Calu3 (cell line): ENCODE measurements around the gene TRIM38. TPM values are rescaled to one million over a fixed set of nuclear protein-coding genes. Genes with fewer than 3 reads are reported as not detected.

Experiments
- BruUV-seq: library from RNA; stranded (reverse); fragments of 400-500 nt; replicated peaks from 2 replicates; lab custom pipeline; 2021; lab: Mats Ljungman, UMichigan
- CTCF ChIA-PET: fragments of 300-600 bp; sonication (Branson Sonifier 250); formaldehyde crosslinking; loops from one replicate; lab custom pipeline; 2022; ENCODE audit warnings: antibody characterized with exemption; lab: Charles Lee
- DNase-seq: peaks from one replicate; pipeline ENCODE4 v3.0.0; 2022
- H3K27ac Mint-ChIP-seq: one replicate; pipeline ENCODE4 v1.8.0; 2022; ENCODE audit warnings: mixed read lengths; ENCODE audit not compliant: unreplicated experiment
- H3K27me3 Mint-ChIP-seq: one replicate; pipeline ENCODE4 v1.8.0; 2022; ENCODE audit warnings: mixed read lengths; ENCODE audit not compliant: unreplicated experiment
- H3K36me3 Mint-ChIP-seq: one replicate; pipeline ENCODE4 v1.8.0; 2022; ENCODE audit warnings: mild to moderate bottlenecking, moderate library complexity, mixed read lengths; ENCODE audit not compliant: insufficient read depth, unreplicated experiment
- H3K4me1 Mint-ChIP-seq: one replicate; pipeline ENCODE4 v1.8.0; 2022; ENCODE audit warnings: mild to moderate bottlenecking, low read depth, mixed read lengths; ENCODE audit not compliant: unreplicated experiment
- H3K4me3 Mint-ChIP-seq: one replicate; pipeline ENCODE4 v1.8.0; 2022; ENCODE audit warnings: mild to moderate bottlenecking, low read depth, moderate library complexity, mixed read lengths; ENCODE audit not compliant: unreplicated experiment
- H3K9me3 Mint-ChIP-seq: one replicate; pipeline ENCODE4 v1.8.0; 2022; ENCODE audit warnings: low read depth, mixed read lengths; ENCODE audit not compliant: unreplicated experiment
- intact Hi-C: fragments of 100-400 bp; cut with micrococcal nuclease; formaldehyde crosslinking; loops from one replicate; pipeline ENCODE4 v1.10.0; 2022; ENCODE audit not compliant: unreplicated experiment
- total RNA-seq: library from RNA; stranded (reverse); gene quantifications from 2 replicates; pipeline ENCODE4 v1.2.3, GENCODE V29; 2022
- TF ChIP-seq, protein P1 (sequence below): fragments of 200-600 bp; IDR thresholded peaks from one replicate; pipeline ENCODE4 v1.8.0; 2022; ENCODE audit warnings: antibody characterized with exemption; ENCODE audit not compliant: unreplicated experiment

The TRIM38 gene
- total RNA-seq, 1 experiment from 2014 or later = 20.6 TPM

DNA sequence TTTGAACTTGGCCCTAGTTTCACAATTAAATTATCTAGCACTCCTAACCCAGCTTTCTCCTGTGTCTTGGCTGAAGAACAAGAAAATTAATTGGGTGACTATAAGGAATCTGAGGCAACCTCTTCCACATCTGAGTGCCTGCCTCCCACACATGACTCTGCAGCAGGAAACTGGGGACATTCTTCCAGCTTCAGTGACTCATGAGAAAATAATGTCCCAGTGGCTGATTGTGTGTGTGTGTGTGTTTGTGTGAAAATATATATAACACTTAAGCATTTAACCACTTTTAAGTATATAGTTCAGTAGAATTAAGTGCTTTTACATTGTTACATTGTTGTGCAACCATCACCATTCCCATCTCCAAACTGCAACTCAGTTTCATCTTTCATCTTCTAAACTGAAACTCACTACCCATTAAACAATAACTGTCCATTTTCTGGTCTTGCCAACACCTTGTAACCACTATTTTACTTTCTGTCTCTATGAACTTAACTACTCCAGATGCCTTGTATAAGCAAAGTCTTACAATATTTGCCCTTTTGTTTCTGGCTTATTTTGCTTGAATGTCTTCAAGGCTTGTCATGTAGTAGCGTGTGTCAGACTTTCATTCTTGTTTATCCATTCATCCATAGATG is 8.7 kb downstream of the TRIM38 start:
- Mint-ChIP-seq H3K4me1 (peaks cover 46% of the 10 kb centered on the region), H3K9me3 (no peaks in the 10 kb centered on the region), H3K27ac (peak overlapping the region; percentile 51), H3K36me3 (peaks cover 75% of the 10 kb centered on the region), H3K4me3 (peak overlapping the region; percentile 38), H3K27me3 (no peaks in the 10 kb centered on the region)
- intact Hi-C loops = no loop called here
- TF ChIP-seq, protein P1, sequence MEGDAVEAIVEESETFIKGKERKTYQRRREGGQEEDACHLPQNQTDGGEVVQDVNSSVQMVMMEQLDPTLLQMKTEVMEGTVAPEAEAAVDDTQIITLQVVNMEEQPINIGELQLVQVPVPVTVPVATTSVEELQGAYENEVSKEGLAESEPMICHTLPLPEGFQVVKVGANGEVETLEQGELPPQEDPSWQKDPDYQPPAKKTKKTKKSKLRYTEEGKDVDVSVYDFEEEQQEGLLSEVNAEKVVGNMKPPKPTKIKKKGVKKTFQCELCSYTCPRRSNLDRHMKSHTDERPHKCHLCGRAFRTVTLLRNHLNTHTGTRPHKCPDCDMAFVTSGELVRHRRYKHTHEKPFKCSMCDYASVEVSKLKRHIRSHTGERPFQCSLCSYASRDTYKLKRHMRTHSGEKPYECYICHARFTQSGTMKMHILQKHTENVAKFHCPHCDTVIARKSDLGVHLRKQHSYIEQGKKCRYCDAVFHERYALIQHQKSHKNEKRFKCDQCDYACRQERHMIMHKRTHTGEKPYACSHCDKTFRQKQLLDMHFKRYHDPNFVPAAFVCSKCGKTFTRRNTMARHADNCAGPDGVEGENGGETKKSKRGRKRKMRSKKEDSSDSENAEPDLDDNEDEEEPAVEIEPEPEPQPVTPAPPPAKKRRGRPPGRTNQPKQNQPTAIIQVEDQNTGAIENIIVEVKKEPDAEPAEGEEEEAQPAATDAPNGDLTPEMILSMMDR = no peak
- BruUV-seq = no TSS peak
- DNase-seq = peak; percentile 58
- CTCF ChIA-PET = interaction anchor here (0.6 to 0.9 kb wide), 2 partner anchors 216 to 1283 kb away, joined by 3 read pairs; no protein-coding TSS in a partner anchor

DNA sequence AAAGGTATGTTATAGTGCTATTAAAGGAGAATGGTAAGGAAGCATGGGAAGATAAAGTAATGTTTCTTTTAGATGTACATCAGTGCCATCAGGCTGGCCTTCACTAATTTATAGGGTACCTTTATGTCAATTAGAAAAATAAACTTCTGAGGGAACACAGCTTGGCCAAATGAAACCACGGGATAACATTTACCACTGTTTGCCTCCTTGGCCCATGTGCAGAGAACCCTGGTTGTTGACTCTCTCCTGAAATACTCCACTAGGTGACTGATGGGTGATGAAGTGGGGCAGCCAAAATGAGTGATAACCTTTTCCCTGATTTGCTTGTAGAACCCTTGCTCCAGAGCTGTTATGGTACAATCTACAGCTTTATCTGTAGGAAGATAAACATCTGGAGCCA is 9.5 kb downstream of the TRIM38 start:
- intact Hi-C loops = no loop called here
- CTCF ChIA-PET = no interaction called here
- TF ChIP-seq, protein P1 = no peak
- peaks cover 74% of the 10 kb centered on the region for H3K36me3 Mint-ChIP-seq
- no peak overlapping the region for H3K4me3 Mint-ChIP-seq
- DNase-seq = no peak
- no TSS peak for BruUV-seq
- H3K27me3 Mint-ChIP-seq = no peaks in the 10 kb centered on the region
- H3K4me1 Mint-ChIP-seq = peaks cover 37% of the 10 kb centered on the region
- H3K9me3 Mint-ChIP-seq = no peaks in the 10 kb centered on the region
- peak overlapping the region; percentile 51 for H3K27ac Mint-ChIP-seq

DNA sequence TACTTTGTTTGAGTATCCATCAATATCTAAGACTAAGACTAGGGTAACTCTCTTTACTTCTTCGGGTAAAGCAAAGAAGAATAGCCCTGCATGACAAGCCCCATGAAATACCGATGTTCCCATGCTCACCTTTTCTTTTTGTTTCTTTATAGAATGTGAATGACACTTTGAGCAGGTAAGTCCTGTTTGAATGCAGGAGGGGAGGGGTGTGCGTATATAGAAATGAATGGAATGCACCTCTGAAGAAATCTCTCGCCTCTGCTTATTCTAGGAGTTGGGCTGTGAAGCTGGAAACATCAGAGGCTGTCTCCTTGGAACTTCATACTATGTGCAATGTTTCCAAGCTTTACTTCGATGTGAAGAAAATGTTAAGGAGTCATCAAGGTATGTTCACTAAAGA is 10.3 kb downstream of the TRIM38 start:
- H3K4me3 Mint-ChIP-seq = no peak overlapping the region
- DNase-seq = no peak

DNA sequence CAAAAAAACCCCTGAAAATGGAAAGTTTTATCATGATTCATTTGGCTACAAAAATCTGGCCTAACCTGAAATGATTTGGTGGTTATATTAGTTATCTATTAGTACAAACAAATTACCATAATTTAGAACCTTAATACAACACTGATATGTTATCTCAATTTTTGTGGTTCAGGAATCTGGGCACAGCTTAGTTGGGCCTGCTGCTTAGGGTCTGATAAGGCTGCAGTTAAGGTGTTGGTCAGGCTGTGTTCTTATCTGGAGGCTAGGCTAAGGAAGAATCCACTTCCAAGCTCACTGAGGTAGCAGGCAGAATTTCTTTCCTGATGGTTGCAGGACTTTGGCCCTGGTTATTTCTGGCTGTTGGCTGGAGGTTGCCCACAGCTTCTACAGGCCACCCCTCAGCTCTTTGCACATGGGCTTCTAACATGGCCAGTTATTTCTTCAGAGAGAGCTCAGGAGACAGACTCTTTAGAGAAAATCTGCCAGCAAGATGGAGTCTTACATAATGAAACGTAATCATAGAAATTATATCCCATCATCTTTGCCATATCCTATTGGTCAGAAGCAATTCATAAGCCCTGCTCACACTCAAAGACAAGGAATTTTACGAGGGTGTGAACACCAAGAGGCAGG is 11.4 kb downstream of the TRIM38 start:
- Mint-ChIP-seq H3K27me3 (no peaks in the 10 kb centered on the region), H3K4me1 (peaks cover 23% of the 10 kb centered on the region), H3K27ac (no peak overlapping the region), H3K4me3 (no peak overlapping the region), H3K9me3 (no peaks in the 10 kb centered on the region), H3K36me3 (peaks cover 60% of the 10 kb centered on the region)
- TF ChIP-seq, protein P1 = no peak
- no TSS peak for BruUV-seq
- intact Hi-C loops = no loop called here
- CTCF ChIA-PET = no interaction called here
- no peak for DNase-seq

More for the DNA sequence above, 10.3 kb downstream of the TRIM38 start:
- no TSS peak for BruUV-seq
- Mint-ChIP-seq H3K36me3 (peaks cover 70% of the 10 kb centered on the region), H3K27me3 (no peaks in the 10 kb centered on the region), H3K9me3 (no peaks in the 10 kb centered on the region), H3K27ac (no peak overlapping the region), H3K4me1 (peaks cover 30% of the 10 kb centered on the region)
- CTCF ChIA-PET = interaction anchor here (0.6 kb wide), 1 partner anchor 14 kb away, joined by 3 read pairs; no protein-coding TSS in a partner anchor
- TF ChIP-seq, protein P1 = no peak
- intact Hi-C loops = no loop called here
